C1 segment of cervical spinal cord (tissue), 14 donors: Measurements from ENCODE around the gene KCNQ4.

Experiments used
- DNase-seq, 14 donors: peaks; one replicate each; lab custom pipeline; 2025; lab: John Stamatoyannopoulos, UW

The KCNQ4 gene

DNA sequence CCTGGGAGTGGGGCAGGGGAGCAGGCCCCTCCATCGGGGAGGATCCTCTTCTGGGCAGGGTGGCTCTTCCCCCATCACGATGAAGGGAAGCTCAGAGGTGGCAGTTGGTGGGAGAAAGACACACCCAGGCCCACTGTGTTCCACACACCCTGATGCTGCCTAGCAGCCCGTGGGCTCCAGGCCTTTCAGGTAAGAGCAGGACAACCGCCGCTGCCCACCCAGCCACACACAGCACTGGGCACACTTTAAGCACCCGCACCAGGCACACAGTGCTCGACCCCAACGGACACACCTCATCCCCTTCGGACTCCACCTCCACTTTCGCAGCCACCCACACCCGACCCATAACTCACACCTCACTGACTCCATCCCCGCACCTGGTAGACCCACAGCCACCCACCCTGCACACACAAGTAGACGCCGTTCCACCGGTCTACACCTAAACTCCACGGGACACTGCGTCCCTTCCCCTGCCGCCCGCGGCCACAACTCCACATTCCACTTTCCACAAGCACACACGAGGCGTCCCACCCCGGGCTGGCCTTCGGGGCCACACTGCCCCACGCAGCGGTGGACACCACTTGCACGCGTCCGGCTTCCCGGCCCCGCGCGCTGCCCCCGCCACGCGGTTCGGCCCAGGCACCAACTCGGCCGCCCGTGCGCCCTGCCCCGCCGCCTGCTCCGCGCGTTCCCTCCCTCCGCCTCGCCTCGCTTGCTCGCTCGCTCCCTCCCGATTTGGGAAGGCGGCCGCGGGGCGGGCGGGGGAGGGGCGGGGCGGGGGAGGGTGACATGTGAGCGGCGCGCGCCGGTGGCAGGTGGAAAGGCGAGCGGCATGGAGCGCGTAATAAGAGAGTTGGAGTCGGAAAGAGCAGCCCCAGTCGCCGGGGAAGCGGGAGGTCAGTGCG, at the start of gene KCNQ4:
TSS of gene KCNQ4 (plus strand) at position 787 of the 905 bp plus-strand sequence. CDS start 307 bp downstream, outside the sequence.
- DNase-seq: peak in 4 of 14 donors; percentile 12 to 16 (median 15)

DNA sequence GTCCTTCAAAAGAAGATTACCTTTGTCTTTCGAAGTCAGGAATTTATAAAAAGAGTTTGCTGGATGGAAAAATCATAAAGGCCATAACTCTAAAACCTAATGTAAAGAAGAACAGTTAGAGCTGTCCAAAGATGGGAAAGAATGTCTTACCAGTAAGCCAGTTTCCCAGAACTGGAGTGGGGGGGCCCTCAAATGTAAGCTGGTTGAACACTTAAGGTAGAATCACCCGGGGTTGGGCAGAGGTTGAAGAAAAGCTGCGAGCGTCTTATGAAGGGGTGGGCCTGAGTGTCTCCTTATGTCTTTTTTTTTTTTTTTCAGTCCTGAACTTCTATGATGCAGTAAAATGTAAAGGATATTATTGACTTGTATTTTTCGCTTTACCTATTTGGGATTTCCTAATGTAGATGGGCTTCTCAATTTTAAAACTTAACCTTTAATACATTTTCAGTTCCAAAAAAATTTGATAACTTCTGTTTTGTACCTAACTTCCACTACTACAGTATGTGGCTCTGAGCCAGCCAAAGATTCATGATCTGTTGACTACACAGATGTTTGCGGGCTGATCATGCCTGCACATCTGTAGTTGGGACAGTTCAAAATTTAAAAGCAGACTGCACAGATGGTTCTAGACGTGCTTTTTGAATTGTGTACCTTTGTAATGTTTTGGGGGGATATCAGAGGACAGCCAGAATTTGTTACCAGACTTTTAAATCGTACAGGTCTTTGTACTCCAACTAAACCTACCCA, 48.5 kb upstream of the KCNQ4 start:
- no peak for DNase-seq

DNA sequence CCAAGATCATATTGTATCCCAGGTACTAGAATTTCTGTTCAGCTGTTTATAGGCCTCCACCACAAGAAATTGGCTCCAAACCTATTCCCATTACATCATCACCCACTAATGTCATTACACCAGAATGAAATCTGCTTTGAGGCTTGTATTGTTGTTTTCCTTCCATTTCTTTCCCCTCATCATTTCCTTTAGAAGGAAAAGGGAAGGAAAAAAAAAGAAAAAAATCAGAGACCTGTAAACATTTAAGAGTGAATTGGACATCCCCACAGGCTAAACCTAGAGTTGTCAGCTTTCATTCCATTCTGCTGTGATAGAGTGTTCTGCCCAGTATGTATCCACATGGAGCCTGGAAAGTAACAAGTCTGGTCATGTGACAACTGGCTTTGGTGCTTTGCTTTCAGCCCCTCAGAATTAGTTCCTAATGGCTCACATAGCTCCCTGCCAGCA, 47.5 kb upstream of the KCNQ4 start:
- DNase-seq: no peak

DNA sequence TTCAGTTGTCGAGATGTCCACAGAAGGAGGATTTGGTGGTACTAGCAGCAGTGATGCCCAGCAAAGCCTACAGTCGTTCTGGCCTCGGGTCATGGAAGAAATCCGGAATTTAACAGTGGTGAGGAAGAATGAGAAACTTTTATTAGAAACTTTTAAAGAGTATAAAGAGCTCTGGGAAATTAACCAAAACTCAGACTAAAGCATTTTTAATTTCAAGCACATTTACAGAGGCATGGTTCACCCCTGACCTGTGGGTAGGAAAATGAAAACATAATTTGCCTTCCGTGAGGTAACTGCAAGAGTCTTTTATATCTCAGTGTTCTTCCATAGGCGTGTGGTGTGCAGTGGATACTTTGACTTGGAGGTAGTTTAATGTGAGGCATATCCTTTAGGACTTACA, 44.8 kb upstream of the KCNQ4 start:
- DNase-seq: no peak

DNA sequence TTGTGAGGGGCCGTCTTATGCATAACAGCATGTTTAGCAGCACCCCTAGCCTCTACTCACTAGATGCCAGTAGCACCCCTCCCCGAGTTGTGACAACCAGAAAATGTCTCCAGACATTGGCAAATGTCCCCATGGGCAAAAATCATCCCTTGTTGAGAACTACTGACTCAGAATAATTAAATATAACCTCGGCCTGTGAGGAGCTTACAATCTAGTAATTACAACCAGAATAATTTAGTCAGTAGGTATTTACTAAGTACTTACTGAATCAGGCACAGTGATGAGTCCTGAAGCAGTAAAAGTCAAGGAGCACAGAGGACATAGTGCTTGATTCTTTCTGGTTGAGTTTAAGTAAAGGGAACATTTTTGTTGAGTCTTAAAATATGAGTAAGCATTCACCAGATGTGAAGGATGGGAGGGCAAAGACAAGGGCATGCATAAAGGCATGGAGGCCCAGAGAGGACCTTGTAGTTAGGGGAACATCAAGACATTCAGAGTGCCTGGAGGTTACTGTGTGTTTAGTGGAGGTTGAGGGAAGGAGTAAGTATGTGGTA, 44.1 kb upstream of the KCNQ4 start:
- DNase-seq: no peak

DNA sequence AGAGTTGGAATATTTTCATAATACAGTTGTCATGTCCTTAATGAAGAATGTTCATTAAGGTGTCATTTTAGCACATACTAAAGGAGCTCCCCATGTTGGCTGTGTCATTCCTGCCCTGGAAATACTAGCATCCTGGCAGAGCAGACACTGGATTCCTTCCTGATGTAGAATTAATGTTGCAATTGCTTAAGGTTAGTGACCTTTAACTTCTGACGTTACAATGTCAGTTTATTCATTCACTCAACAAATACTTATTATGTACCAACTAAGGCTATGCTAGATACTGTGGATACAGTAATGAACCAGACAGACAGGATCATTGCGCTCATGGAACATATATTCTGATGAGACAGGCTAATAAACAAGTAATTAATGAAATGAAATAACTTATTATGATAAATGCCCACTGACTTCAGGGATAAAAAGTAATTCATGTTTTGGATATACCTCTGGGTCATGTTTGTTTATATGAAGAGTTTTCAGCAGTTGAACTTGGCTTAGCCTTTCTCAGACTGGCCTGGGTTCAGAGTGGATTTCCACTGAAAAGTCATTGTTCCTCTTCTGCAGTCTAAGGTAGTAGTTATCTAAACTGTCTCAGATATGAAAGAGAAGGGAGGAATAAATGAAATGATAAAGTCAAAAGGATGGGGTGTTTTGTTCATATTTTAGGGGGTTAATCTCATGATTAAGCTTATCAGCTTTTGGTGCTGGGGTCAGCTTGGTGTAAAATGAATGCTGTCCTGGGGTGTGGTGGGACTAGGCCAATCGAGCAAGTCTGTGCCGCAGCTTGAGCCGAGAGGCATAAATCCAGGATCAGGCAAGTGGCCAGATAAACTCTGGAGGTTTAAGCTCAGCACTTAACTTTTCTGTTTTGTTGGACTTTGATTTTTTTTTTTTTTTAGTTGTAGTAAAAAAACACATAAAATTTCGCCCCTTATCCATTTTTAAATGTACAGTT, 43.3 kb upstream of the KCNQ4 start:
- DNase-seq: no peak

DNA sequence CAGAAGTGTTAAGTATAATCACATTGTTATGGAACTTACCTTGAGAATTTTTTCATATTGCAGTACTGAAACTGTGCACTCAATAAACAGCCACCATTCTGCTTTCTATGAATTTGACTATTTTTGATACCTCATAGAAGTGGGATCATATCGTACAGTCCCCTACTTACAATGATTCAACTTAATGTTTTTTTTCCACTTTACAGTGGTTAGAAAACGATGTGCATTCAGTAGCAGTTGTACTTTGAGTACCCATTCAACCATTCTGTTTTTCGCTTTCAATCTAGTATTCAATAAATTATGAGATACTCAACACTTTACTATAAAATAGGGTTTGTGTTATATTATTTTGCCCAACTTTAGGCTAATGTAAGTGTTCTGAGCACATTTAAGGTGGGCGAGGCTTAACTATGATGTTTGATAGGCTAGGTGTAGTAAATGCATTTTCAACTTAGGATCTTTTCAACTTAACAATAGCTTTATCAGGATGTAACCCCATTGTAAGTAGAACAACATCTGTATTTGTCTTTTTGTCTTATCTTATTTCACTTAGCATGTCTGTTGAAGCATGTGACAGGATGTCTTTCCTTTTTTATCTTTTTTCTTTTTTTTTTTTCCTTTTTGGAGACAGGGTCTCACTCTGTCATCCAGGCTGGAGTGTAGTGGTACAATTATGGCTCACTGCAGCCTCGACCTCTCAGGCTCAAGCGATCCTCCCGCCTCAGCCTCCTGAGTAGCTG, 42.4 kb upstream of the KCNQ4 start:
- no peak for DNase-seq

DNA sequence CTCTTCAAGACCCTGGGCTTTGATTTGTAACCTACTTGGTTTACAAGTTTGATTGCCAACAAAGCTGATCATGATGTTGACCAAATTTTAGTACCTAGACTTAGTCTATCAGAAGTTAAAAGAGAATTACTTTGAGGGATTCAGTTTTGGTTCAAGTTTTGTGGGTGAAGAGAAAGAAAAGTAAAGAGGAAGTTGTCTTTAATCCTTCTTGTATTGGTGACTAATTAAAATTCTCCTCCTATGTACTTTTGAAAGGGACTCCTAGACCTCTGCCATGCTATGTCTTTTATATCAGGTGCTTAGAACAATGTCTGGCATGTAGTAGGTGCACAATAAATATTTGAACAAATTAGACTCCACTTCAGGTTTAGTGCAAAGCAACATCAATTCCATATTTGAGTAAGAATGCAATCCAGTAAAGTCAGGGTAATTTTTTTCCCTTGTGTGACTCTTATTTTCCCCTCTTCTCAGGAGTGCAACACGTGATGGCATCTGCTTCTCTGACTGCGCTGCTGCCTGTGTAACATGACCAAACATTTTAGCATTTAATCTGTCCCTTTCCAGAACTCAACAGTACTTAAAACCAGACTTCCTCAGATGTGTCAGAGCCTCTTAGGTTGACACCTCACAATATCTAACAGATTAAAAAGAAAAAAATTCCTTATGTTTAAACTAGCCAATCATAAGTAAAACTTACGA, 41.1 kb upstream of the KCNQ4 start:
- no peak for DNase-seq

DNA sequence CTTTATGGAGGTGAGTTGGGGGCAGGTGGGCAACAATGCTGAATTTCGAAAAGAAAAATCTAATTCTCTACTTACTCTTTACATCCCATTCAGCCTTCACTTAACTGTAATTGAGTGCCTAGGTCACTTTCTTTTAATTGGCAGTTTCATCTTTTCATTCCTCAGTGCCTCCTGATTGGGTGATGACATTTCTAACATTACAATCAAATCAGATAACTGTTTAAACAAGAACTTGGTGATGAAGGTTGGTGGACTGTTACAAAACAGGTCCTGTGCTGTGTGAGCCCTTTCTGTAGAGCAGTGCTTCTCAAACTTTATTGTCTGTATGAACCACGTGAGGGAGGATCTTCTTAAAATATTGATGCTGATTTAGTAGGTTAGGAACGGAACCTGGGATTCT, 40.1 kb upstream of the KCNQ4 start:
- no peak for DNase-seq

DNA sequence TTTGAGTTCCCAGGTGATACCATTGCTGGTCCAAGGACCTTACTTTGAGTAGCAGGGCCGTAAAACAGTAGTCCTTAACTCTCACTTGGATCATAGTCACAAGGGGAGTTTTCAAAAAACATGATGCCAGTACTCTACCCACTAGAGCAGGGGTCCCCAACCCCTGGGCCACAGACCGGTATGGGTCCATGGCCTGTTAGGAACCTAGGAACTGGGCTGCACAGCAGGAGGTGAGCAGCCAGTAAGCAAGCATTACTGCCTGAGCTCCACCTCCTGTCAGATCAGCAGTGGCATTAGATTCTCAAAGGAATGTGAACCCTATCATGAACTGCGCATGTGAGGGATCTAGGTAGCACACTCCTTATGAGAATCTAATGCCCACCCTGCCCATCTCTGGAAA, 39.7 kb upstream of the KCNQ4 start:
- no peak for DNase-seq

DNA sequence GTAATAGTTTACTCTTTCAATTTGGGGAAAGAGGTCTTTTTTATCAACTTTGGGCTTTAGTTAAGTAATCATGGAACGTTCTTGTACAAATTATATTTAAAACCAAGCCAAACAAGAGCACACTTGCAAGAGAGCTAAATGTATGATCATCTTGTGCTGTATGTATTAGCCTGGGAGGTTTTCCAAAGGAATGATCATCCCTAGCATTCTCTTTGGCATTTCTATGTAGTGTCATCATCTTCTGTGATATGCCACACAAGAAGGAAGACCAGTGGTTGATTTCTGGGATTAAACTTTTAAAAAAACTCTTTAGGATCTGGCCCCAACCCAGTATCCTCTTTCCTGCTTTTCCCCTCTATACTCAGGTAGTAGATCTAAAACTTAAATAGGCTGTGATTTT, 38.4 kb upstream of the KCNQ4 start:
- DNase-seq: no peak

DNA sequence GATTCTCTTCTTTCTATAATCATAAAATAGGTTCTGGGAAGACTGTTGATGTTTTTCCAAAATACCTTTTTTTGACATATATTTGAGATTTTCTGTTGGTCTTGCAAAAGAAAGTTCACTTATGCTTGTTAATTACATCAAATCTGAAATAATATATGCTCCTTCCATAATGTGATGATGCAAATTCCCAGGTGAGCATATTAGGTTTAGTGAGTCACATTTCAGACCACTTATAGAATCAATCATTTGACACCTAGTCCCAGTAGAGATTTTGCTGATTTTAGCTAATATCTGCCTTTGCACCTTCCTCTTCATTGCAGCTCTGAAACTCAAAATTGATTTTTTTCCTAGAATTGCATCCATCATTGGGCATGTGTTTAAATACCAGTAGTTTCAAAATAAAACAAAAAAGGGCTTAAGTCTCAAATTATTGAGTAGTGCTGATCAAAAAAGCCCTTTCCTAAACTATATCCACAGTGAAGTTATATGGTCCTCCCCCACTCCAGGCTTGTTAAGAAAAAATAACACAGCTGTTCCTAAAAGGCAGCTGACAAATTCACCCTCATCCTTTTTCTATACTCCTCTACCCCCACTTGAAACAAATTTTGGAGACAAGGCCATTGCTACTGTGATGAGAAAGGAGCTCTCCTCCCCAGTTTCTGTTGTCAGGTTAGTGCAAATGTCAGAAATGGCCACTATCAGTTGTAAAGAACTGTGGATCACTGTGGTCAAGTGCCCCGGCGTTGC, 37.1 kb upstream of the KCNQ4 start:
- DNase-seq: no peak

DNA sequence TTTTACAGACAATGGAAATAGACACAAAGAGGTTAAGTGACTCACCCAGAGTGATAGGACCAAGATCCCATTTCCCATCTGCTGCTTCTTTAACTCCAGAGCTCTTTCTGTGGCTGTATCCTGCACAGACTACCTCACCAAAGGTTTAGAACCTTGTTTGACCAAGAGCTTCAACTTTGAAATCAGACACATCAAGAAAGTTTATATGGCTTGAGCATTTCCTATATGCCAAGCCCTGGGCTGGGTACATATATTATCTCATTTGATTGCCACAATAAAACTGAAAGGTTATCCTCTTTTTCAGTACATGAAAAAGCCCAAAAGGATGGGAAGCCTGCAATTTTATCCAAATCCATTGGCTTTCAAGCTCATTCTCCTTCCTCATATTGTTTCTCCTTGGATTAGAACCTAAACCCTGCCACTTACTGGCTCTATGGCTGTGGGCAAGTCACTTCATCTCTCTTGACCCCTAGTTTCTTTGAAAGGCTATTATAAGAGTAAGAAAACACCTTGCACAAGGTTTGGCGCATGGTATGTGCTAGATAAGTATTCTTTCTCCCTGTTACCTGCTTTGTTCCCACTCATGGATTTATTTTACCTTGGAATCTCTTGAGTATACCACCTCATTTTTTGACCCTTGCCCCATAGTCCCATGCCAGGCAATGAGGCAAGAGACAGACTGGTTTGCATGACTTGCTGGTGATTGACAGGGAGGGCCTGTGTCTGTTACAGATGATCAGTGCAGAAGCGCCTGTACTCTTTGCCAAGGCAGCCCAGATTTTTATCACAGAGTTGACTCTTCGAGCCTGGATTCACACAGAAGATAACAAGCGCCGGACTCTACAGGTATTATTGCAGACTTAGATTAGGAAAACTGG, 34.5 kb upstream of the KCNQ4 start:
- DNase-seq: no peak

DNA sequence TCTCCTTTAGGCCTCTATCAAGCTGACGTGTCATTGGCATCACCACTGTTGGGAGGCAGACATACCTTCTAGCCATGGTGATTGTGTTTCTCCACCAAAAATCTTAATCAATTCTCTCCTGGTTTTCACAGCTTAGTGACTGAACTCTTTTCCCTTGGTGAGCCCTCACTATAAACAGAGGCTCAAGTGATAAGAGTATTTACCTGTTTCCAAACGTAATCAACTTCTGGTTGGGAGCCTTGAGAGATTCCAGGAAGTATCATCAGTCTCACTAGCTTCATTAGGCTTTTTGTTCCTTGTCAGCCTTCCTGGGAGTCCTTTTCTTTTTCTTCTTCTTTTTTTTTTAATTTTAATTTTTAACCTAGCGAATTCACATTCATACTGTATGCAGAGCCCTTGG, 33.8 kb upstream of the KCNQ4 start:
- no peak for DNase-seq

DNA sequence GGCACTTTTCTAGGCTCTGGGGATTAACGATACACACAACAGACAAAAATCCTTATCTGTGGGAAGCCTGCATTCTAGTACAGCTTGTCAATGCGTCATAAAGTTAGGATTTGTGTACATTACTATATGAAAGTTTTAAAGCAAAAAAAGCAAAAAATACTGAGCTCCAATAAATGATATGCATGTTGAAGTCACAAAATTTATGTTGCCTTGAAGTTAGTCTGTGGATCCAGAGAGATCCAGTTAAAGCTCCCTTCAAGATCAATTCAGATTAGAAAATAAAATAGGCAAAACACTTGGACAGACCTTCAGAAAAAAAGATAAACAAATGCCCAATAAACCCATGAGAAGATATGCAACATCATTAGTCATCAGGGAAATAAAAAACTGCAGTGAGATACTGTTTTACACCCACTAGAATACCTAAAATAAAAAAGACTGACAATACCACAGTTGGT, 33.1 kb upstream of the KCNQ4 start:
- no peak for DNase-seq

DNA sequence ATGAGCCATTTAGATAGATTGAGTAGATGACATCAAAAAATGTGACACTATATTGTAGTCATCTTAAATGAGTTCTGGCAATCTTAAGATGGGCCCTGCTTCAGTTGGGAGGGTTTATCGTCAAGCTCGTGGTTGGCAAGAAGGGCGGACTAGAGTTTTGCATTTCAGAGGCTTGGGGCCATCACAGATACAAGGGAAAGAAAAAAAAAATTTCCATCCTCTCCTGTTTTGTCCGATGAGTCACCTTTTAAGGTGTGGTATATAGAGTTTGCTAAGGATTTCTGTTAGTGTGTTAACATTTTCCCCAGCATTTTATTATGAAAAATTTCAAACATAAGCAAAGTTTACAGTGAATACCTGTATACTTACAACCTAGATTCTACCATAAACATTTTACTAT, 31.8 kb upstream of the KCNQ4 start:
- DNase-seq: no peak

DNA sequence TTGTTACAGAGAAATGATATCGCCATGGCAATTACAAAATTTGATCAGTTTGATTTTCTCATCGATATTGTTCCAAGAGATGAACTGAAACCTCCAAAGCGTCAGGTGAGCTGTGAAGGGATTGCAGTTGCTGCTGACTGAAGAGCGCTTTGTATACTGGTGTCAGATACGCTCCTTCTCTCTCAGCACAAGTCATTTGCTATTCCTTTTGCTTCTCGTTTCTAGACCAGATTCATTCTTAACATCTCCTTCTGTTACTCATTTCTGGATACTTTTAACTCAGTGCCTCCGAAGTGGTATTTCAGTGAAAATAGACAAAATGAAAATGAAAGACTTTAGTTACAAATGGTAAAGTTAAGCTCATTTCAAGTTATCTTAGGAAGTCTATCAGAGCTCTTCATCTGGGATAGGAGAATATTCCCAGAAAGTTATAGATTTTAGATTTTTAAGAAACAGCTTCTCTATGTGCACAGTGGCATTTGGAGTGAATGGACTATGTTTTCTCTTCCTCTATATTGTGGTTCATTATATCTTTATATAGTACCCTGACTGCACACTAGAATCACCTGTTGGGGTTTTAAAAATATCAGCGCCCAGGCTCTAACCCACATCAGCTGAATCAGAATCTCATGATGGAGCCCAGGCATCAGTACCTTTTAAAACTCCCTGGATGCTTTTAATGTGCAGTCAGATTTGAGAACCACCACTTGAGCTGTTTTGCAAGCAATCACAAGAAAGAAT, 30.3 kb upstream of the KCNQ4 start:
- DNase-seq: no peak
